ENCODE results near the gene MYNN. TPM values are rescaled to one million over a fixed set of nuclear protein-coding genes. Genes with fewer than 3 reads are reported as not detected.
"Not testable (repeated sequence)": the region's sequence is repeated elsewhere in the genome, so short reads cannot be mapped to it uniquely, and the experiment has no call there.

MYNN gene
- total RNA-seq (2021), result 15.3 and 20.5 TPM in 2 replicates
- Bru-seq, nascent RNA, result percentile 93 among the genes with signal in this experiment
- percentile 90 among the genes with signal in this experiment for BruChase-seq, experiment 1, labeled RNA remaining after a 2-hour chase
- BruChase-seq, experiment 2, labeled RNA remaining after a 6-hour chase, result percentile 70 among the genes with signal in this experiment
- long read RNA-seq, full-length matches to known transcripts, result 40 of 65 reads
- long read RNA-seq, partial matches to known transcripts, result 4 of 65 reads
- long read RNA-seq, other reads (novel, unspliced or antisense), result 21 of 65 reads

- BruUV-seq (replicated peaks), result TSS peak; percentile 95
- H3K27ac ChIP-seq (ENCODE audit: low read depth, low read length, poor library complexity, severe bottlenecking), result peak within 1 kb of the TSS; percentile 97
- peak; percentile 95 for DNase-seq (ENCODE audit: low spot score)
- peaks cover 33% of the 10 kb centered on the region for H3K36me3 ChIP-seq (ENCODE audit: insufficient read depth, low read length, poor library complexity, severe bottlenecking)
- ChIA-PET POLR2A (ENCODE audit: low non-redundant PET) (no interaction called here), CTCF (no interaction called here)
- no peak for TF ChIP-seq CTCF (conservative IDR thresholded peaks at IDR 0.05; ENCODE audit: low read depth, low read length)
- TF ChIP-seq EZH2 (IDR thresholded peaks at IDR 0.05; ENCODE audit: borderline replicate concordance, low read depth, low read length, poor library complexity, severe bottlenecking), result no peak
- H3K4me3 ChIP-seq (ENCODE audit: low read depth, low read length, poor library complexity, severe bottlenecking), result peak within 1 kb of the TSS; percentile 76
- intact Hi-C loops (cut with micrococcal nuclease; ENCODE audit: unreplicated experiment), result no loop called here
- no peaks in the 10 kb centered on the region for H3K9me3 ChIP-seq (ENCODE audit: low read depth, low read length, poor library complexity, severe bottlenecking)
- no peaks in the 10 kb centered on the region for H3K27me3 ChIP-seq (replicated peaks; ENCODE audit: insufficient read depth, low read depth, low read length, poor library complexity)
- peaks cover 18% of the 10 kb centered on the region for H3K4me1 ChIP-seq (ENCODE audit: insufficient read depth, low read length, poor library complexity, severe bottlenecking)
These were observed at the start of gene MYNN for GRCh38 chr3:169772897-169773816. Gene MYNN (plus strand): TSS chr3:169773396. CDS start chr3:169774296, 900 bp downstream.

- CTCF ChIA-PET; H3K36me3 ChIP-seq (ENCODE audit: insufficient read depth, low read length, poor library complexity, severe bottlenecking); BruUV-seq (replicated peaks); intact Hi-C loops (cut with micrococcal nuclease; ENCODE audit: unreplicated experiment); DNase-seq (ENCODE audit: low spot score); H3K4me3 ChIP-seq (ENCODE audit: low read depth, low read length, poor library complexity, severe bottlenecking); H3K9me3 ChIP-seq (ENCODE audit: low read depth, low read length, poor library complexity, severe bottlenecking); H3K27ac ChIP-seq (ENCODE audit: low read depth, low read length, poor library complexity, severe bottlenecking); H3K4me1 ChIP-seq (ENCODE audit: insufficient read depth, low read length, poor library complexity, severe bottlenecking): not testable (repeated sequence)
- POLR2A ChIA-PET (ENCODE audit: low non-redundant PET), result interaction anchor here (0.6 kb wide), 1 partner anchor 68 kb away, joined by 4 read pairs; no protein-coding TSS in a partner anchor
- H3K27me3 ChIP-seq (replicated peaks; ENCODE audit: insufficient read depth, low read depth, low read length, poor library complexity), result peaks cover 41% of the 10 kb centered on the region
These were observed 41.3 kb upstream of the MYNN start for GRCh38 chr3:169731857-169732256.

GRCh38 chr3:169739067-169739466 lies 34.1 kb upstream of the MYNN start:
- CTCF ChIA-PET, result no interaction called here
- no peak overlapping the region for H3K4me3 ChIP-seq (ENCODE audit: low read depth, low read length, poor library complexity, severe bottlenecking)
- POLR2A ChIA-PET (ENCODE audit: low non-redundant PET), result no interaction called here
- no peak for TF ChIP-seq EZH2 (IDR thresholded peaks at IDR 0.05; ENCODE audit: borderline replicate concordance, low read depth, low read length, poor library complexity, severe bottlenecking)
- TF ChIP-seq CTCF (conservative IDR thresholded peaks at IDR 0.05; ENCODE audit: low read depth, low read length), result no peak
- no peaks in the 10 kb centered on the region for H3K36me3 ChIP-seq (ENCODE audit: insufficient read depth, low read length, poor library complexity, severe bottlenecking)
- intact Hi-C loops (cut with micrococcal nuclease; ENCODE audit: unreplicated experiment), result no loop called here
- DNase-seq (ENCODE audit: low spot score), result no peak
- H3K27me3 ChIP-seq (replicated peaks; ENCODE audit: insufficient read depth, low read depth, low read length, poor library complexity), result no peaks in the 10 kb centered on the region
- no peak overlapping the region for H3K27ac ChIP-seq (ENCODE audit: low read depth, low read length, poor library complexity, severe bottlenecking)
- BruUV-seq (replicated peaks), result no TSS peak
- no peaks in the 10 kb centered on the region for H3K9me3 ChIP-seq (ENCODE audit: low read depth, low read length, poor library complexity, severe bottlenecking)
- H3K4me1 ChIP-seq (ENCODE audit: insufficient read depth, low read length, poor library complexity, severe bottlenecking), result no peaks in the 10 kb centered on the region

All from A673 (cell line).